BJ (cell line): ENCODE data around the gene PRKCA. TPM values are rescaled to one million over a fixed set of nuclear protein-coding genes. Genes with fewer than 3 reads are reported as not detected.
A peak's percentile ranks its signal among the peaks of the same experiment; 100 is the strongest.

Experiments
- CTCF ChIA-PET: fragments of 350-600 bp; formaldehyde crosslinking; extraction: SDS; loops from one replicate; lab custom pipeline; 2021; ENCODE audit warnings: antibody characterized with exemption, inconsistent platforms; lab: Yijun Ruan, JAX
- POLR2A ChIA-PET: fragments of 300-600 bp; sonication (Branson Sonifier 250); formaldehyde crosslinking; extraction: SDS; loops from one replicate; lab custom pipeline; 2021; ENCODE audit warnings: antibody characterized with exemption; lab: Charles Lee
- DNase-seq: peaks from one replicate; pipeline ENCODE4 v3.0.0-alpha.2; 2011; ENCODE audit warnings: low read depth
- H3K27me3 ChIP-seq: 2 replicates; pipeline ENCODE4 v1.6.0; 2011; ENCODE audit warnings: low read length; ENCODE audit not compliant: control insufficient read depth, insufficient read depth
- H3K36me3 ChIP-seq: 2 replicates; pipeline ENCODE4 v1.5.1; 2011; ENCODE audit warnings: low read length; ENCODE audit not compliant: control insufficient read depth, insufficient read depth
- H3K4me3 ChIP-seq: 2 replicates; pipeline ENCODE4 v1.5.1; 2011; ENCODE audit warnings: low read depth, mild to moderate bottlenecking, control low read depth, low read length
- polyA plus RNA-seq: library from polyadenylated mRNA; depleted of rRNA; stranded (reverse); fragments of >200 nt; gene quantifications from 2 replicates; pipeline ENCODE4 v1.2.3, GENCODE V29; 2011
- TF ChIP-seq, protein P1 (sequence below): IDR thresholded peaks from 2 replicates; pipeline ENCODE4 v1.5.1; 2011; ENCODE audit warnings: low read depth, mild to moderate bottlenecking, control low read depth, inconsistent platforms, low read length, moderate library complexity; ENCODE audit not compliant: insufficient read depth

PRKCA gene
- polyA plus RNA-seq, 1 experiment: 38.7 TPM

GRCh38 chr17:66430846-66431795 is 128.7 kb downstream of the PRKCA start:
- Histone ChIP-seq H3K4me3 (0 out of 2 replicates have a peak overlapping the region, but pooled peaks have one; percentile 14), H3K36me3 (no peaks in the 10 kb centered on the region), H3K27me3 (no peaks in the 10 kb centered on the region)
- ChIA-PET CTCF (interaction anchor here (1.4 to 2.1 kb wide), 3 partner anchors 39 to 136 kb away, joined by 3 to 7 read pairs (median 3); no protein-coding TSS in a partner anchor), POLR2A (interaction anchor here (0.6 to 0.9 kb wide), 2 partner anchors 12 to 76 kb away, joined by 3 read pairs; no protein-coding TSS in a partner anchor)
- DNase-seq: no peak
- TF ChIP-seq, protein P1, sequence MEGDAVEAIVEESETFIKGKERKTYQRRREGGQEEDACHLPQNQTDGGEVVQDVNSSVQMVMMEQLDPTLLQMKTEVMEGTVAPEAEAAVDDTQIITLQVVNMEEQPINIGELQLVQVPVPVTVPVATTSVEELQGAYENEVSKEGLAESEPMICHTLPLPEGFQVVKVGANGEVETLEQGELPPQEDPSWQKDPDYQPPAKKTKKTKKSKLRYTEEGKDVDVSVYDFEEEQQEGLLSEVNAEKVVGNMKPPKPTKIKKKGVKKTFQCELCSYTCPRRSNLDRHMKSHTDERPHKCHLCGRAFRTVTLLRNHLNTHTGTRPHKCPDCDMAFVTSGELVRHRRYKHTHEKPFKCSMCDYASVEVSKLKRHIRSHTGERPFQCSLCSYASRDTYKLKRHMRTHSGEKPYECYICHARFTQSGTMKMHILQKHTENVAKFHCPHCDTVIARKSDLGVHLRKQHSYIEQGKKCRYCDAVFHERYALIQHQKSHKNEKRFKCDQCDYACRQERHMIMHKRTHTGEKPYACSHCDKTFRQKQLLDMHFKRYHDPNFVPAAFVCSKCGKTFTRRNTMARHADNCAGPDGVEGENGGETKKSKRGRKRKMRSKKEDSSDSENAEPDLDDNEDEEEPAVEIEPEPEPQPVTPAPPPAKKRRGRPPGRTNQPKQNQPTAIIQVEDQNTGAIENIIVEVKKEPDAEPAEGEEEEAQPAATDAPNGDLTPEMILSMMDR: no peak

DNA sequence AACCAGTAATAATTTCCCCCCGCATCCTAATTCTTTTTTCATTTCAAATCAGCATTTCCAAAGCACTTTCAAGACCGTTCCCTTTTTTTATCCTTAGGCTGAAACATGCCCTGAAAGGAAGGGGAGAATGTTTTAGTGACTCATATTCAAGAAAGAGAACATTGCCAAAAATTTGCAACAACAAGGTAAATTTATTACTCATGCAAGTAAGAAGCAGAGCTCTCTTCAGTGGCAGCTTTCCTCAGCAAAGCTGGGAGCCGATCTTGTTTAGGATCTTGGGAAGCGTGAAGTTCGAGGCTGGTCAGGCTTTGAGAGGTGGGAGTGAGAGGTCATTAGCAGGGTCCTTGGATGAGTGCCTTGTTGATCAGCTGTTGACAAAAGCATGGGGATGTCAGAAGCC is 129.5 kb downstream of the PRKCA start:
- CTCF ChIA-PET: interaction anchor here (0.5 to 2.1 kb wide), 4 partner anchors 39 to 172 kb away, joined by 3 to 7 read pairs (median 4); no protein-coding TSS in a partner anchor
- TF ChIP-seq, protein P1: no peak
- POLR2A ChIA-PET: interaction anchor here (0.6 to 0.9 kb wide), 3 partner anchors 11 to 76 kb away, joined by 3 to 7 read pairs (median 3); no protein-coding TSS in a partner anchor
- Histone ChIP-seq H3K36me3 (no peaks in the 10 kb centered on the region), H3K27me3 (no peaks in the 10 kb centered on the region), H3K4me3 (0 out of 2 replicates have a peak overlapping the region, but pooled peaks have one; percentile 14)
- peak; percentile 56 for DNase-seq

GRCh38 chr17:66432411-66432957 is 130.1 kb downstream of the PRKCA start:
- no peaks in the 10 kb centered on the region for H3K36me3 ChIP-seq
- H3K27me3 ChIP-seq: no peaks in the 10 kb centered on the region
- DNase-seq: no peak
- ChIA-PET POLR2A (interaction anchor here (0.6 kb wide), 1 partner anchor 35 kb away, joined by 7 read pairs; no protein-coding TSS in a partner anchor), CTCF (interaction anchor here (0.5 to 2.1 kb wide), 4 partner anchors 28 to 173 kb away, joined by 4 to 7 read pairs (median 4); no protein-coding TSS in a partner anchor)
- TF ChIP-seq, protein P1: no peak
- H3K4me3 ChIP-seq: no peak overlapping the region

DNA sequence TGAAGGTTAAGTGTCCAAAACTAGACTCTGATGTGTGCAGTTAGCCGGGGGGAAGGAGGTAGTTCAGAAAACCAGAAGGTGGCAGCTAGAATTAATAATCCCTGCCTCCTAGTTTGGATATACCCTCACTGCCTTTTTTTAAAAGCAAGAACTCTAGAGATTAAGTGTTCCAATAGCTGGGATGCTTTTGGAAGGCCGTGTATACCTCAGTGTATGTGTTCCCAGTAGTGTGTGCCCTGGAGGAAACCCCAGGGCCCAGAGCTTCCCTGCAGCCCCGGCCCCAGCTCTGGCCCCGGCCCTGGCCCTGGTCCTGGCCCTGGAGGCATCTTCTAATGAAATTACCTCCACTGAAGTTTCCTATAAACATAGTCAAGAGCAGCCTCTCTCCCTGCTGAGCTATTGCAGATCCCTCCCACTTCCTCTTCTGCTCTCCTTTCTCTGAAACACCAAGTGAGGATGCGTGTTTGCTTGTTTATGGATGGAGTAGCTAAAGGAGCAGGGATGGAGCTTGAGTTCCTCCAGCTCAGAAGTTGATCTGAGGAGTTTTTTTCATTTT is 130.7 kb downstream of the PRKCA start:
- DNase-seq: no peak
- POLR2A ChIA-PET: no interaction called here

More for the DNA sequence above, 130.7 kb downstream of the PRKCA start:
- Histone ChIP-seq H3K27me3 (no peaks in the 10 kb centered on the region), H3K36me3 (no peaks in the 10 kb centered on the region), H3K4me3 (no peak overlapping the region)
- TF ChIP-seq, protein P1: no peak
- CTCF ChIA-PET: interaction anchor here (1.0 to 2.1 kb wide), 5 partner anchors 12 to 134 kb away, joined by 3 to 7 read pairs (median 4); no protein-coding TSS in a partner anchor
